K562 (cell line): ENCODE measurements around the gene LSP1. TPM values are rescaled to one million over a fixed set of nuclear protein-coding genes. Genes with fewer than 3 reads are reported as not detected.

ENCODE experiments used
- ATAC-seq: fragments of 200-7000 bp; cut with Tn5 transposase; 3 replicates; pipeline ENCODE4 v1.9.1; 2020; ENCODE audit warnings: moderate library complexity
- BruUV-seq: library from RNA; stranded (reverse); fragments of 400-500 nt; replicated peaks from 2 replicates; lab custom pipeline; 2021; lab: Mats Ljungman, UMichigan
- CTCF ChIA-PET: fragments of 300-600 bp; formaldehyde crosslinking; extraction: SDS; loops from one replicate; lab custom pipeline; 2021; ENCODE audit warnings: low intra/inter-chr PET ratio; lab: Yijun Ruan, JAX
- POLR2A ChIA-PET: fragments of 300-600, 350-650 bp; sonication (Branson Sonifier 250); formaldehyde crosslinking; extraction: SDS; loops from one replicate; lab custom pipeline; 2021; ENCODE audit warnings: antibody characterized with exemption, inconsistent platforms; lab: Yijun Ruan, JAX
- DNase-seq, 4 experiments: peaks; one replicate each; pipeline versions ENCODE4 v3.0.0 to v3.0.0-alpha.2; 2011 to 2018; ENCODE audit warnings: low spot score in 3 of 4, mixed read lengths in 3 of 4; ENCODE audit errors: extremely low read depth in 1 of 4
- FAIRE-seq: peaks from 2 replicates; lab custom pipeline; 2011; peaks lifted over from hg19 to GRCh38; lab: Jason Lieb, UNC
- H2AFZ ChIP-seq: 2 replicates; pipeline ENCODE4 v1.6.0; 2011; ENCODE audit warnings: low read depth, low read length, control low read depth, inconsistent platforms
- H3K27ac ChIP-seq: fragments of 200-600 bp; 3 replicates; pipeline ENCODE4 v1.8.0; 2011; ENCODE audit warnings: low read depth, mild to moderate bottlenecking, control low read depth, inconsistent platforms, low read length, moderate library complexity, mixed read lengths; ENCODE audit errors: extremely low read depth
- H3K27me3 ChIP-seq, 2 experiments: fragments of 300-600 bp in 1 of 2; 2 replicates in 1 of 2; 3 replicates in 1 of 2; pipeline versions ENCODE4 v1.6.0 to v1.8.0; 2011; ENCODE audit warnings: inconsistent platforms in 2 of 2, low read length in 2 of 2, mild to moderate bottlenecking in 1 of 2, mixed read lengths in 1 of 2, moderate library complexity in 1 of 2; ENCODE audit not compliant: control insufficient read depth in 2 of 2, insufficient read depth in 2 of 2
- H3K36me3 ChIP-seq: fragments of 300-600 bp; 3 replicates; pipeline ENCODE4 v1.8.0; 2011; ENCODE audit warnings: mild to moderate bottlenecking, low read length, inconsistent platforms; ENCODE audit not compliant: control insufficient read depth, insufficient read depth
- H3K4me1 ChIP-seq, 2 experiments: fragments of 200-600 bp in 1 of 2; replicated peaks in 1 of 2; 2 replicates in 1 of 2; 3 replicates in 1 of 2; pipeline versions ENCODE4 v1.5.1 to v1.8.0; 2011; ENCODE audit warnings: inconsistent platforms in 2 of 2, low read length in 2 of 2, mild to moderate bottlenecking in 1 of 2, mixed read lengths in 1 of 2, moderate library complexity in 1 of 2; ENCODE audit not compliant: control insufficient read depth in 2 of 2, insufficient read depth in 2 of 2
- H3K4me2 ChIP-seq: 2 replicates; pipeline ENCODE4 v1.6.1; 2011; ENCODE audit warnings: low read length, control low read depth, inconsistent platforms, mixed read lengths; ENCODE audit not compliant: insufficient read depth
- H3K4me3 ChIP-seq: fragments of 200-600 bp; sonication (generic), shearing (Covaris generic); 2 replicates; pipeline ENCODE4 v1.5.1; 2016; ENCODE audit warnings: control low read depth, inconsistent platforms
- H3K79me2 ChIP-seq: fragments of 200-600 bp; 3 replicates; pipeline ENCODE4 v1.8.0; 2011; ENCODE audit warnings: low read length, inconsistent platforms; ENCODE audit not compliant: control insufficient read depth, insufficient read depth
- H3K9ac ChIP-seq, 2 experiments: 2 replicates each; pipeline versions ENCODE4 v1.6.0 to v1.6.1; 2011; ENCODE audit warnings: low read depth in 2 of 2, low read length in 2 of 2, control low read depth in 1 of 2, inconsistent platforms in 1 of 2, mild to moderate bottlenecking in 1 of 2, mixed read lengths in 1 of 2; ENCODE audit not compliant: insufficient read depth in 1 of 2
- H3K9me1 ChIP-seq: one replicate; pipeline ENCODE4 v1.6.0; 2011; ENCODE audit warnings: inconsistent platforms, mild to moderate bottlenecking, low read length, moderate library complexity; ENCODE audit not compliant: control insufficient read depth, insufficient read depth
- H3K9me3 ChIP-seq: replicated peaks from 2 replicates; pipeline ENCODE4 v1.5.1; 2011; ENCODE audit warnings: low read depth, low read length, inconsistent platforms; ENCODE audit not compliant: control insufficient read depth, insufficient read depth
- H4K20me1 ChIP-seq: replicated peaks from 2 replicates; pipeline ENCODE4 v1.6.1; 2011; ENCODE audit warnings: low read length, inconsistent platforms, mixed read lengths; ENCODE audit not compliant: control insufficient read depth, insufficient read depth
- ATF7 ChIP-seq: fragments of 450-650 bp; IDR thresholded peaks from 2 replicates; pipeline ENCODE4 v1.7.1; 2014; ENCODE audit warnings: mild to moderate bottlenecking, moderate library complexity
- BDP1 ChIP-seq: IDR thresholded peaks from 3 replicates; pipeline ENCODE4 v1.6.1; 2011; ENCODE audit not compliant: insufficient read length, insufficient read depth
- CBFA2T3 ChIP-seq: fragments of 450-650 bp; IDR thresholded peaks from 2 replicates; pipeline ENCODE4 v1.6.1; 2017
- CBX5 ChIP-seq: IDR thresholded peaks from 2 replicates; pipeline ENCODE4 v1.6.1; 2014; ENCODE audit warnings: low read depth, borderline replicate concordance
- ELF2 ChIP-seq: fragments of 250-450 bp; sonication (Bioruptor Pico); IDR thresholded peaks from 2 replicates; pipeline ENCODE4 v1.5.0; 2021; ENCODE audit warnings: mild to moderate bottlenecking
- GATAD2B ChIP-seq: fragments of 450-650 bp; IDR thresholded peaks from 2 replicates; pipeline ENCODE4 v1.6.1; 2017; ENCODE audit warnings: mild to moderate bottlenecking, borderline replicate concordance
- MEF2A ChIP-seq: IDR thresholded peaks from 2 replicates; pipeline ENCODE4 v1.6.1; 2011; ENCODE audit warnings: low read depth, mild to moderate bottlenecking, low read length, moderate library complexity; ENCODE audit not compliant: control insufficient read depth
- MXD1 ChIP-seq: fragments of 250-450 bp; sonication (Bioruptor Pico); IDR thresholded peaks from 2 replicates; pipeline ENCODE4 v1.8.0; 2021; ENCODE audit warnings: borderline replicate concordance, mild to moderate bottlenecking, moderate library complexity; ENCODE audit not compliant: poor library complexity, severe bottlenecking
- PPARD ChIP-seq: fragments of 250-450 bp; sonication (Bioruptor Pico); IDR thresholded peaks from 2 replicates; pipeline ENCODE4 v1.8.0; 2022; ENCODE audit warnings: inconsistent platforms, mild to moderate bottlenecking, moderate library complexity
- PTBP1 ChIP-seq: fragments of 200-400 bp; formaldehyde crosslinking; IDR thresholded peaks from 2 replicates; pipeline ENCODE4 v1.6.1; 2017; ENCODE audit warnings: low read depth, low read length
- SIRT6 ChIP-seq: IDR thresholded peaks from one replicate; pipeline ENCODE4 v1.6.1; 2012; ENCODE audit warnings: low read depth, mild to moderate bottlenecking, control low read depth, inconsistent platforms, low read length, moderate library complexity
- ZNF146 ChIP-seq: IDR thresholded peaks from one replicate; pipeline ENCODE4 v1.6.1; 2018; ENCODE audit warnings: missing compliant biosample characterization; ENCODE audit not compliant: unreplicated experiment
- ZNF224 ChIP-seq: sonication (generic); formaldehyde crosslinking; IDR thresholded peaks from 2 replicates; pipeline ENCODE4 v1.8.0; 2022; ENCODE audit warnings: mild to moderate bottlenecking, missing genetic modification reagents
- ZNF408 ChIP-seq: fragments of 250-450 bp; sonication (Bioruptor Pico); IDR thresholded peaks from 2 replicates; pipeline ENCODE4 v1.4.0; 2020; ENCODE audit warnings: low read depth, mild to moderate bottlenecking, moderate library complexity
- ZNF436 ChIP-seq: fragments of 250-450, 450-650 bp; sonication (Bioruptor Pico); formaldehyde crosslinking; IDR thresholded peaks from 2 replicates; pipeline ENCODE4 v1.7.0; 2020; ENCODE audit warnings: mild to moderate bottlenecking
- ZNF561 ChIP-seq: fragments of 450-650 bp; formaldehyde crosslinking; conservative IDR thresholded peaks from 2 replicates; pipeline ENCODE4 v1.4.0; 2020; ENCODE audit warnings: mild to moderate bottlenecking, moderate library complexity
- WGBS: fragments of 100-300 bp; shearing (Covaris generic); methylation state at CpG from one replicate; pipeline ENCODE4 v1.1.6; 2016; ENCODE audit warnings: low coverage, mixed read lengths; ENCODE audit not compliant: insufficient coverage; ENCODE audit errors: missing lambda C conversion rate; 5-methylcytosine and 5-hydroxymethylcytosine counted together
- in situ Hi-C: fragments of 300-500 bp; cut with MboI; formaldehyde crosslinking; loops from 4 replicates; pipeline ENCODE4 v1.15.0; 2018; ENCODE audit warnings: inconsistent platforms, mixed read lengths
- intact Hi-C: fragments of 100-400 bp; cut with micrococcal nuclease; formaldehyde crosslinking; loops from 2 replicates; pipeline ENCODE4 v1.14.2; 2022
- polyA plus RNA-seq, 8 experiments: library from polyadenylated mRNA; depleted of rRNA in 4 of 8; stranded (reverse) in 5 of 8; unstranded in 3 of 8; fragments of >200 nt; fragmentation: Nextera tagmentation in 2 of 8; fragmentation: Illumina TruSeq in 1 of 8; extraction: Ambion mirVana in 2 of 8; extraction: Trizol in 1 of 8; gene quantifications; 2 replicates each; pipeline versions ENCODE4 v1.2.1 to v1.2.3, GENCODE V29; 2011 to 2014; ENCODE audit warnings: inconsistent platforms in 1 of 8, missing spikeins in 1 of 8
- total RNA-seq, 7 experiments: library from RNA; depleted of rRNA in 6 of 7; stranded (reverse); fragments of >200 nt in 6 of 7; fragmentation: Illumina TruSeq in 2 of 7; extraction: Trizol in 2 of 7; gene quantifications; 2 replicates each; pipeline versions ENCODE4 v1.2.1 to v1.2.3, GENCODE V29; 2011 to 2021; ENCODE audit warnings: low replicate concordance in 1 of 7
- TF ChIP-seq, protein P1 (sequence below): fragments of 250-450 bp; sonication (Bioruptor Pico); IDR thresholded peaks from 2 replicates; pipeline ENCODE4 v1.4.0; 2020; ENCODE audit warnings: mild to moderate bottlenecking, moderate library complexity

The LSP1 gene
- total and polyA plus RNA-seq, 9 of the 15 experiments (the other 6 are each of a cell fraction or from before 2014, with no cell fraction given): 0.08 to 2.9 (median 0.65) TPM; not detected in 2

DNA sequence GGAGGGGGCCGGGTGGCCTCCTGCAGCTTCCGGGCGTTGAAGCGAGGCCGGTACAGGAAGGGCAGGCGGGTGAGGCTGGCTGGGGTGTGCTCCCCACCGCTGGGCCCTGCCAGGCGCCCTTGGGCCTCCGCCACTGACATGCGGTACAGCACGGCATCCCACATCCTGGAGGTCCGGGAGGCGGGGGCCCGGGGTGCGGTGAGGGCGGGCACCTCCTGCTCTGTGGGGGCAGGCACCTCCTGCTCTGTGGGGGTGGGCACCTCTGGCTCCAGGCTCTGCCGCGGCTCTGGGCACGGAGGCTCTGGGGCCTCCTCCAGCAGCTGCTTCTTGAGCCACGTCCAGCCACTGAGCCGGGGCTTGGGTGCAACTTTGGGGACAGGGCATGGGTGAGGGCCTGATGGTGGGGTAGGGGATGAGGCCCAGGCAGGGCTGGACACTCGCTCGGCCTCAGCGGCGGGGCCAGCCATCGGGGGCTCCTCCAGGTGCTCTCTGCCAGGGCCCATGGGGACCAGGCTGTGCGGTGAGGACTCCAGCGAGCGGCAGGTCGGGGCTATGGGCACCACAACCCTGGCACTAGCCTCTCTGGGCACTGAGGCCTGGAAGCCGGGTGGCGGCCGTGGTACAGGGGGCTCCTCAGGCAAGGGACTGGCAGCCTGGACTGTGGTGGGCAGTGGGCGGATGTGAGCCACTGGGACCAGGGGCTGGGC lies 36.5 kb downstream of the LSP1 start:
- no peak for FAIRE-seq
- Histone ChIP-seq H3K79me2 (no peaks in the 10 kb centered on the region), H3K27ac (no peak overlapping the region), H3K4me2 (no peak overlapping the region), H3K27me3 (peaks cover 8 to 45% of the 10 kb centered on the region in 2 experiments; a peak in 4 of 5 replicates), H3K9me1 (no peaks in the 10 kb centered on the region), H3K9ac (no peak overlapping the region), H2AFZ (no peak overlapping the region), H3K4me1 (peaks cover 0 to 9% of the 10 kb centered on the region in 2 experiments; a peak in 1 of 5 replicates), H3K9me3 (no peaks in the 10 kb centered on the region), H3K36me3 (no peaks in the 10 kb centered on the region), H4K20me1 (peaks cover 4% of the 10 kb centered on the region), H3K4me3 (no peak overlapping the region)
- DNase-seq: no peak
- POLR2A ChIA-PET: no interaction called here
- WGBS: 6% methylated on average over 32 of the region's 34 CpGs
- intact Hi-C loops: no loop called here
- in situ Hi-C loops: no loop called here
- BruUV-seq: no TSS peak
- no peak for ATAC-seq
- CTCF ChIA-PET: no interaction called here
- TF ChIP-seq ZNF146 (CRISPR knock-in tag) (no peak), ELF2 (CRISPR knock-in tag) (no peak), ZNF436 (CRISPR knock-in tag) (no peak), MXD1 (CRISPR knock-in tag) (no peak), MEF2A (no peak), ZNF224 (CRISPR knock-in tag) (no peak), CBX5 (no peak), ATF7 (no peak), ZNF561 (no peak), GATAD2B (no peak), ZNF408 (no peak), PTBP1 (no peak), SIRT6 (no peak), PPARD (CRISPR knock-in tag) (no peak), CBFA2T3 (no peak), BDP1 (no peak)
- TF ChIP-seq, protein P1, sequence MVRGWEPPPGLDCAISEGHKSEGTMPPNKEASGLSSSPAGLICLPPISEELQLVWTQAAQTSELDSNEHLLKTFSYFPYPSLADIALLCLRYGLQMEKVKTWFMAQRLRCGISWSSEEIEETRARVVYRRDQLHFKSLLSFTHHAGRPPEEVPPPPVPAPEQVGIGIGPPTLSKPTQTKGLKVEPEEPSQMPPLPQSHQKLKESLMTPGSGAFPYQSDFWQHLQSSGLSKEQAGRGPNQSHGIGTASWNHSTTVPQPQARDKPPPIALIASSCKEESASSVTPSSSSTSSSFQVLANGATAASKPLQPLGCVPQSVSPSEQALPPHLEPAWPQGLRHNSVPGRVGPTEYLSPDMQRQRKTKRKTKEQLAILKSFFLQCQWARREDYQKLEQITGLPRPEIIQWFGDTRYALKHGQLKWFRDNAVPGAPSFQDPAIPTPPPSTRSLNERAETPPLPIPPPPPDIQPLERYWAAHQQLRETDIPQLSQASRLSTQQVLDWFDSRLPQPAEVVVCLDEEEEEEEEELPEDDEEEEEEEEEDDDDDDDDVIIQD (CRISPR knock-in tag): no peak
